CD4-positive, alpha-beta T cell treated with Interleukin-15 for 4 hours (primary cell): Measurements from ENCODE around the gene SYN1.
"Not testable (repeated sequence)": the region's sequence is repeated elsewhere in the genome, so short reads cannot be mapped to it uniquely, and the experiment has no call there.

ENCODE experiments used
- DNase-seq: peaks from one replicate; pipeline ENCODE4 v3.0.0-alpha.2; 2020; ENCODE audit warnings: low spot score

The SYN1 gene

DNA sequence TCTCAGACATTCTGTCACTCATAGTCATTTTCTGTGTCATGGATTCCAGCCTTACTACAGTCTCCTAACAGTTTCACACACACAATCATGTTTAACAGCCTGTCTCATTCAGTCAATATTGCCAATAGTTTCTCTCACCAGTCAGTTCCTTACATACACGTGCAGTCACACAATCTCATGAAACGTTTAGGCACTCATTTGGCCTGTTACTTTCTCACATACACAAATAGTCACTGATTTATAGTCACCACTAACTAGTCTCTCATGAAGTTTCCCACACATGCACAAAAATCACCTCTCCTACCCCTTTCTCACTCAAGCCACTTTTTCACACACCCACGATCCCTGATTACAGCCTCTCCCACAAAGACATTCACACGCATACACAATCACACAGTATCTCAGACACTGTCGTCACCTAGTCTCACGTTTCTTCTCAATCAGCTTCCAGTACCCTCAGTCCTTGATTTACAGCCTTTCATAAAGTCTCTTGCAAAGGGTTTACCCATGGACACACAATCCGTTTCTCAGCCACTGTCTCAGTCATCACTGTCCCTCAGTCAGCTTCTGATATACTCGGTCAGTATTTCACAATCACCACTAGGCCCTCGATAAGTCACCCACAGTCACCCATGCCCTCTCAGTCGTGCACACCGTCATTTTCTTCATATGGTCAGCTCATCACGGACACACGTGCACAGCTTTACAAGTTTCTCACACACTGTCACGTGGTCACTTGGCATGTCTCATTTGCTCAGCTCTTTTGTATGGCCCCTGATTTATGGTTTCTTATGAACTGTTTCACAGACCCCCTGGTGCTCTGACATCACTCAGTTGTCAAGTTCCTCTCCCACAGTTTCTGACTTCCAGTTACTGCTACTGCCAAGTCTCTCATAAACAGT, 14.3 kb upstream of the SYN1 start:
- DNase-seq = no peak

DNA sequence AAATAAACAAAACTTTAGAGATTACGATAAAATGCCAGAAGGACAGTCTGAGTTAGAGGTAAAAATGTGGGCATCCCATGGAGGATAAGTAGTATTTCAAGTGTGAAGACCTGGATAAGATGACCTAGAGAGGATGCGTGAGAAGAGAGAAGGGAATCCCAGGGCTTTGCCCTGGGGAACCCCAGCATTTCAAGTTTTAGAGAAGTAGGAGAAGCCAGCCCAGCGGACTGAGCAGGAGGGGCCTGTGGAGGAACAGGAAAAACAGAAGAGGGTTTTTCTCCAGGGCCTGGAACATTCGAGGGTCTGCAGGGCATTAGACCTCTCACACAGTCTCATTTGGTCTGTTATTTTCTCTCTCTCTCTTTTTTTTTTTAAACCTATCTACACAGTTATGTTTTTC, 13.0 kb upstream of the SYN1 start:
- DNase-seq = no peak

DNA sequence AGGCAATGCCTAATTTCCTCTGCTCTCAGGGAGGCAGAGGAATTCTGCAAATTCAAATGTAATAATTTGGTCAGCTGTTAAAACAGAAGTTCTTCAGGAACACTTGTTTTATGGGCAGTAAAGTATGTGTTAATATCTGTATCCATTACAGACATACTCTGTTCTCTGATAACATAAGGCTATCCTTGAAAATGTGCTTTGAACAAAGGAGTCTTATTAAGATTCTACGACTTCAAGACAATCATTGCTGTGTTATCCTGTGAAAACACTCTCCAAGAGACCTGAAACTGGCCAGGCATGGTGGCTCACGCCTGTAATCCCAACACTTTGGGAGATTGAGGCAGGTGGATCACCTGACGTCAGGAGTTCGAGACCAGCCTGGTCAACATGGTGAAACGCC, 12.0 kb upstream of the SYN1 start:
- DNase-seq = no peak

DNA sequence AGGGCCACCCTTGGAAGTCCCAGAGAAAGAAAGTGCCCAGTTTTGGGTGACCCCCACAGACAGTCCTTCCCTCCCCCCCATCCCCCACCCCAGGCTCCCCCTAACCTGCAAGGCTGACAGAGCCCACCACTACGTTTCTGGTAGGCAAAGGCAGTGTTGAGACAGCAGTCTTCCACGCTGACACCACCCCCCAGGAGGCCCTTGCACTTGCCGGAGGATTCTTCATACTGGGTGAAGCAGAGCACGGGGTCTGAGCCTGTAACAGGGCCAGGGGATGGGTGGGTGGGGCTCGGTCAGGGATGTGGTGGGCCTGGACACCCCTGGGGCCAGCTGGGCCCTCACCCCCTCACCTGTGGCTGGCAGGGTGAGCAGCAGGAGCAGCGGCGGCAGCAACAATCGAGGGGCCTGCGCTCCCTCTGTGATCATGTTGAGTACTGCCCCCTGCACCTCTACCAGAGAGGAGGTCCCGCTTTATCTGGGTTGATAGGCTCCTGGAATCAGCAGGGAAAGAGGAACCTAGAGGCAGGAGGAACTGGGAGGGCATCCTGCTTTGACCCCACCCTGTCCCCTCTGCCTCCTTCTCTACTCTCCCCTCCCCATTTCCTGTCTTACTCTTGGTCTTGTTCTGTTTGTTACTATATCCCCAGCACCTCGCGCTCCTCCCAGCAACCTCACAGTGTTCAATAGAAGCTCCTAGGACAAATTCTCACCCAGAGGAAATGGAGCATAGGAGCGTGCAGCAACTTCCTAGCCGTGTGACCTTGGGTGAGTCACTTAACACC, 10.0 kb upstream of the SYN1 start, which contains the start of gene CFP:
CFP (minus strand) TSS at position 512 of the 782 bp plus-strand sequence; CDS start at position 426, 86 bp downstream.
- no peak for DNase-seq

DNA sequence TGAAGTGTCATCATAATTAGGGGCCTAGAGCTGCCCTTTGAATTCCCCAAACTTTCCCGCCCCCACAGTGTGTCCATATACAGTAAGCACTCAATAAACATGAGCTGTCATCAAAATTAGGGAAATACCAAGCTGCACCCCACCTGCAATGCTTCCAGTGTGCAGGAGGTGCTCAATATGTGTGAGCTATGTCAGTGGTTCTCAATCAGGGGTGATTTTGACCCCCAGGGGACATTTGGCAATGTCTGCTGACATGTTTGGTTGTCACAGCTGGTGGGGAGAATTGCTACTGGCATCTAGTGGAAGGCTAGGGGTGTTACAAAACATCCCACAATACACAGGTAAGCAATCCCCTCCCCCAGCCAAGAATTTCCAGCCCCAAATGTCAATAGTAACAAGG, 9.3 kb upstream of the SYN1 start:
- no peak for DNase-seq

DNA sequence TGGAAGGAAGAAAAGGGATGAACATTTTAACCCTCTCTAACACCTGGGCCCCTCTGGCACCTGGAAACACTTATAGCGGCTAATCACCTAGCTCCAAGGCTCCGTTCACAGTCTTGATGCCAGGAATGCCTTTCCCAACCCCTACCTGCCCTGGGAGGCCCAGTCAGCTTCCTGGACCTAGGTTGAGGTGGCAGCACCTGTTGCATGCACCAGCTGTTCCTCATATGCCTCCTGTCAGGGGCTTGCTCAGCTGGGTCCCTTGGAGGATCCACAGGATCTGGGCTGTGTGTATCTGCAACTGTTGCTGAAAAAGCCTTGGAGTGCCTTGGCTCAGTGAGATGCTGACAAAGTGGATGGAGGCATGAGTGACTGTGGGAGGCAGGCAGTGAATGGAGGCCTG, 5.7 kb upstream of the SYN1 start:
- DNase-seq = no peak

DNA sequence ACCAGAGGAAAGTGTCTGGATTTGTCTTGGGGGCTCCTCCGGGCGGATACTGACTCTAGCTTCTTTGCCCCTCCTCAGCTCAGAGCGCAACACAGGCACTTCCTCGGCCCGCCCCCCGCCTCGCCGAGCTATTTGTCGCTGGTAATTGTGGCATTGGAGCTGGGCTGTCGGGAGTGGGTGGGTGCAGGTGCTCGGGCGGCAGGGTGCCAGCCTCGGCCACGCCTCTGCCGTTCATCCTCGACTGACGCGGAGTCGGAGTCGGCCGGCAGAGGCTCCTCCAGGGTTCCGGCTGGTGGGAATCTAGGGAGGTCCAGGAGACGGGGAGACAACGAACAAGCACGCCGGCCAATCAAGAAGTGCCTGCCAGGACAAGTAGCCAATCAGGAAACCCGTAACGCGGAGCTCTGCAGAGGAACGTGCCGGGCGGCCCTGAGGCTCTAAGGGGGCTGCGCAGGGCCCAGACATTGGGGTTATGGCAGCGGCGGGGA, 3.9 kb upstream of the SYN1 start:
- peak; percentile 39 for DNase-seq

DNA sequence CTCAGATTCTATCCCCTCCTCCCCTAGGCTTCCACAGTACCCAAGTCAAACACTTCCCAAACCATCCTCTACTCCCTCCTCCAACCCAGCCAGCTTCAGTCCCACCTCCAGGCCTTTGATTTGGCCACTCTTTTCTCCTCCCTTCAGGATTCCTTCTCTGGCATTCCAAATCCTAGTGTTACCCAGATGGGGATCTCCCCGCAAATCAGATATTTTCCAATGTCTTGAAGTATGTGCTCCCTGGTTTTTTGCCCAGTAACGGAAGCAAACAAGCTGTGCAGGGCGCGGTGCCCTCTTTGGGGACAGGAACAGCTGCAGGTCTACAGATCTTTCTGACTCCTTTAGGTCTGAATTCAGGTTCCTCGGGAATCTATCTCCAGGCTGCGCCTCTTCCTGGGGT, 2.2 kb upstream of the SYN1 start:
- no peak for DNase-seq

DNA sequence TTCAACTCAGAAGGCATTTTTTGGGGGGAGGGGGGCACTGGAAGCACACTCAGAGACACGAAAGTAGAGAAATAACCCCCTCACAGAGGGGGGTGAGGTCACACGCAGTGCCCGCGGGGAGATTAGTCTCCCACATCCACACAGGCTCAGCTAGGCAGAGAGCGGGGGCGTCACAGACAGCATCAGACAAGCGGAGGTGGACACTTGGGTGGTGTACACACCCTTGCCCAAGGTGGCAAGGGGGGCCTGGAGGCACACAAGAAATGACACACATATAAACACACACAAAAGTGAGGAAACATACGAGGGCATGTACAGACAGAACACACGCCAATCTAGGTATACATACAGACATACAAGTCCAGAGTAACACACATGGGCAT, 637 bp upstream of the SYN1 start:
- no peak for DNase-seq

DNA sequence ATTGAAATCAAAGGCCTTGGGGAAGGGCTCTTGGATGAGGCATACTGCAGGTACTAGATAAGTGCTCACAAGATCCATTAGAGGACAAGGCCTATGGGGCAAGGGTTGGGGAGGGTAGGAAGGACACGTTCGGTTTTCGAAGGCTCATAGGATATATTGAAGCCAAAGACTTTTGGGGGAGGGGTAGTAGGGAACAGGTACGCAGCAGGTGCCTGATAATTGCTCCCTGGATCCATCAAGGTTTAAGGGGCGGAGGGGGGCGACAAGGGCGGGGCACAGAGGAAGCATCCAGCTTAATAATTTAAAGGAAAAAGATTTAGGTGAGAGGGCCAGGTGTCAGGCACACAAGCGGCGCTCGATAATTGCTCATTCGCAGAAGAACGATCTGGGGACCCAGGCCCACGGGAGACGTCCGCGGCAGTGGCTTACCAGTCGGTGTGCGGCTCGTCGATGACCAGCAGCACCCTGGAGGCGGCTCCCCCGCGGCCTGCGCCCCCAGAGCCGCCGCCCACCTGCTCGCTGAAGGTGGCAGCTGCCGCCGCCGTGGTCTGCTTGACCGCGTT, 653 bp downstream of the SYN1 start:
- no peak for DNase-seq

DNA sequence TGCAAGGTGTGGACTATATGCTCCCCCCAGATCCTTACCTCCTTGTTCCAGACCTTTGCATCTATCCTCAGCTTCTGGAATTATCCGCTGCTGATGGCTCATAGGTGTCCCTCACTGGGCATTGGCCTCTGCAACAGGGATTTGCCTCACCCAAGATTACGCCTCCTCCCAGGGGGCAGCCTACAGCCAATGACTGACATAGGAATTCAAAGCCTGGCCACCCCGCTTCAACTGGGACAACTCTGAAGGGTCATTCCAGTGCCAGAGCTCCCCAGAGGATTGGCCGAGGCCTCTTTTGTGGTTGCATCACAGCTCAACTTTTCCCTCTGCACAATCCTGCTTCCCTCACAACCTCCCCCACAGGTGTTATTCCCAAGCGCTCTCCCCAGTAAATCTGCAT, 5.0 kb downstream of the SYN1 start:
- no peak for DNase-seq

DNA sequence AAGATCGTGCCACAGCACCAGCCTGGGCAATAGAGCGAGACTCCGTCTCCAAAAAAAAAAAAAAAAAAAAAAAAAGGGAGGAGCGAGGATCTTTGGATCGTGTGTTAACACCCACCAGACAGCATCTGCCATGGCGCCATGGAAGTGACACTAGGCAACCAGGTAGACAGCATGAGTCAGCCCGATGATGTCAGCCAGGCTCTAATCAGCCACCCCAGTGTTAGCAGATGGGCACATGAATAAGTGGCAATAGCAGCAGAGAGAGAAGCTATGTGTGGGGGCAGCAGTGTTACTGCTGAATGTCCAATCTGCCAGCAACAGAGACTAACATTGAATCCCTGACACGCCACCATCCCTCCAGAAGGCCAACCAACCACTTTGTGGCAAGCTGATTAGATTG, 6.6 kb downstream of the SYN1 start:
- no peak for DNase-seq

DNA sequence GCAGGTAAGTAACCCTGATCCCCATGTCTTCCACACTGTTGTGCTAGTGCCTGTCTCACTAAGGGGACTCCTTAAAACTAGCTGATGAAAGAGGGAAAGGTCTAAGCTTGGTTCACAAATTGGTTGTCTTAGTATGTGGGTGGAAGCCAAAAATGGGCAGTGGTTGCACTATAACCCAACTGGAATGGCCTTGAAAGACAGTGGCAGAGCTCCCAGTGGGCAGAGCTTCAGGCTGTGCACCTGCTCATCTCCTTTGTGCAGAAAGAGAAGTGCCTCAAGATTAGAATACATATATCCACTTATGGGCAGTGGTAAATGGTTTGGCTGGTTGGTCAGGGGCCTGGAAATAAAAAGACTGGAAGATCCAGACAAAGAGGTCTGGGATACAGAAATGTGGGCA, 7.2 kb downstream of the SYN1 start:
- DNase-seq = no peak

DNA sequence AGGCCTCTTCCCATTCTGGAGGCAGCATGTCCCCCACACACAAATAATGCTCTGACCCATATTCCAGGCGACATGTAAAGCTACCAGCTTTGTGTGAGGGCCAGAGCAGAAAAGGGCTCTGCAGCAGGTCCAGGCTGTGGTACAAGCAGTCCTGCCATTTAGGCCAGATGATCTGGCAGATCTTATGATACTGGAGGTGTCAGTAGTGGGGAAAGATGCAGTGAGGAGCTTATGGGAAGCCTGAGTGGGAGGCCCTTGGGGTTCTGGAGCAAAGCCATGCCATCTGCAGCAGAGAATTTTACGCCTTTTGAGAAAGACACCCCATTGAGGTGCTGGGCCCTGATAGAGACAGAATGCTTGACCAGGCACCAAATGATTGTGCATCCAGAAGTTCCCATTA, 7.7 kb downstream of the SYN1 start:
- DNase-seq = no peak

DNA sequence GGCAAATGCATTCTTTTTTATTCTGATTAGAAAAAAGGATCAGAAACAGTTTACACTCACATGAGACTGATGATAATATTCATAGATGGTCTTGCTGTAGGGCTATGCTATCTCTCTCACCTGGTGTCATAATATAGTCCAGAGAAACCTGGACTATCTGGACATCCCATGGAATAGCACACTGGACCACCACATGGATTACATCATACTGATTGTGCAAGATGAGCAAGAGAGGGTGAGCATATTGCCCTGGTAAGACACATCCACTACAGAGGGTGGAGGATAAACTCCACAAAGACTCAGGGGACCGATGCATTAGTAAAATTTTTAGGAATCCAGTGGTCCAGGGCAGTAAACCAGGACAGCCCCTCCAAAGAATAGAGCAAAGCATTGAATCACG, 8.2 kb downstream of the SYN1 start:
- no peak for DNase-seq

DNA sequence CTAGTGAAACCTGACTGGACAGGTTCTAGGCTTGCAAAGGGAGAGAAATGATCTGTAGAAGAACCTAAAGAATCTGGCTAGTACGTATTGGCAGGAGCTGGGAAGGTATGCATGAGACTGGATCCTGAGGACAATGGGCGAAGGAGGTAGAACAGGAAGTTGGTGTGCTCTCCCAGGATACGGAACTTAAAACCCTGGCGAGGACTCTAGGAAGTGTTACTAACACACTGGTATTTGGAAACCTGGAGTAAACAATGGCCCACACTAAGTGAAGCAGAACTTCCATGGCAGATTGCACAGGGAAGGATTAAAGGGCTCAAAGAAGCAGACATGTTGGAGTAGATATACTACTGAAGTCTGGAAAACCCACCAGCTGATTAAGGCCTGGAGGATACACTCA, 9.1 kb downstream of the SYN1 start:
- DNase-seq = no peak

DNA sequence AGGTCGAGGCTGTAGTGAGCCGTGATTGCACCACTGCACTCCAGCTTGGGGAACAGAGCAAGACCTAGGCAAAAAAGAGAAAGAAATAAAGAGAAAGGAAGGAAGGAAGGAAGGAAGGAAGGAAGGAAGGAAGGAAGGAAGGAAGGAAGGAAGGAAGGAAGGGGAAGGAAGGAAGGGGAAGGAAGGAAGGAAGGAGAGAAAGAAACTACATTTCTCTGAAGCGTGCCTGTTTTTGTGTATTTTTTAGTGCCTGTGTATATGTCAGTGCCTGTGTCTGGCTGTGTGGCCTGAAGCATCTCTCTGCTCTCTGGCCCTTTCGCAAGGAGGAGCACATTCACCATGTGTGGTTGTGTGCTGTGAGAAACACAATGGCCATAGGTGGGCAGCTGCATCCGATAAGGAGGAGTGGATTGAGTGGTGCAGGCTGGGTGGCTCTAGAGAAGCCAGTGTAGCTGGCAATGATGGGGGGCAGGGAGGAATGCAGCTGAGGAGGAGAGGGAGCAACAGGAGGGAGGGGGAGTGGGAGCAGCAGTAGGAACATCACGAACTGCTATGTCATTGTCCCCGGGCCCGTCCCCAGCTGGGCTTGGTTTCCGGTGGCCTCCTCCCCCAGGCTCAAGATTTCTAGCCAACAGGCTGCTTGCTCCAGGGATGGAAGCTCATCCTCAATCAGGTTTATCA, 11.4 kb downstream of the SYN1 start:
- no peak for DNase-seq

DNA sequence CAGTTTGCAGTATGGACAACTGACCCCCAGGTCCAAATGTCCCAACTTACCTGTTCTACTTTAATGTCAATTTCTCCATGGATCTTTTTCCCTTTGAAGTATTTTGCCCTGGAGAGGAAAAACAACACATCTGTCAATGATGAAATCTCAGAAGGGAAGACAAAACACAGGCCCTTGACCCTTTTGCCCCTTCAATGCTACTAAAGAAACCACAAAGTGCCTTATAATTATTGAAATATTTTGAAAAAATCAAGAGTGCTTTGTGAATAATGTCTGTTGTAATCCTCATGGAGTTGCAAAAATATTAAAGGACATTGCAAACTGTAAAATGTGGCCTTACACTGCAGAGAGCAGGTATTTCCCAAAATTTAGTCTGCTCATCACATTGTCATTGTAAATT, 12.6 kb downstream of the SYN1 start:
- DNase-seq = no peak

DNA sequence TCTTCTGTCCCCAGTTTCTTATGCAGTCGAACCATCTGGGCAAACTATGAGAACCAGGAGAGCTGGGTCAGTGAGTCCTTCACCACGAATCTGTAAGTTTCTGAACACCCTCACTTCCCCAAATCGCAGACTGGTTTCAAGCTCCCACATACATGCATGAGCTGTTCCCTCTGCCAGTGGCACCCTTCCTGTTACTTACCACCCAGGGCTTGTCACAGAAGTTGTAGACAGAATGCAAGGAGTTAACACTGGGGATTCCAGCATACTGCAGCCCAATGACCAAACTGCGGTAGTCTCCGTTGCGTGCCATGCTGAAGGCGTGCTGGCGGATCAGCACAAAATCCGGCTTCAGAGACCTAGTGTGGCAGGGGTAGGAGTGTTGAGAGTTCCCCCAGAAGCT, 14.6 kb downstream of the SYN1 start:
- DNase-seq = no peak

DNA sequence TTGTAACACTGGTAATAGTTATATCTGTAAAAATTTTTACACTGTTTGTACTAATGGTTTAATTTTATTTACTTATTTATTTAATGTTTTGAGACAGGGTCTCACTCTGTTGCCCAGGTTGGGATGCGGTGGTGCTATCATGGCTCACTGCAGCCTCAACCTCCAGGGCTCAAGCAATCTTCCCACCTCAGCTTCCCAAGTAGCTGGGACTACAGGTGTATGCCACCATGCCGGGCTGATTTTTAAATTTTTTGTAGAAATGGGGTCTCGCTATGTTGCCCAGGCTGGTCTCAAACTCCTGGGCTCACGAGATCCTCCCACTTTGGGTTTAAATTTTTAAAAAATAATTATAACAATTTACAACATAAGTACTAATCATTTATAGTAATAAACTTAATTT, 16.5 kb downstream of the SYN1 start:
- DNase-seq = not testable (repeated sequence)

DNA sequence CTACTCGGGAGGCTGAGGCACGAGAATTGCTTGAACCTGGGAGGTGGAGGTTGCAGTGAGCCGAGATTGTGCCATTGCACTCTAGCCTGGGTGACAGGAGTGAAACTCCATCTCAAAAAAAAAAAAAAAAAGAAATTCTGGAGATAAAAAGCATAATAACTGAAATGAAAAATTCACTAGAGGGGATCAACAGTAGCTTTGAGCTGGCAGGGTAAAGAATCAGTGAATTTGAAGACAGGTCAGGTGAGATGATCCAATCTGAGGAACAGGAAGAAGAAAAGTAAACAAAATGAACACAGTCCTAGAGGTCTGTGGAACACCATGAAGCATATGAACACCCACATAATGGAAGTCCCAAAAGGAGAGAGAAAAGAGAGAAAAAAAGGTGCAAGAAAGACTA, 22.4 kb downstream of the SYN1 start:
- no peak for DNase-seq

DNA sequence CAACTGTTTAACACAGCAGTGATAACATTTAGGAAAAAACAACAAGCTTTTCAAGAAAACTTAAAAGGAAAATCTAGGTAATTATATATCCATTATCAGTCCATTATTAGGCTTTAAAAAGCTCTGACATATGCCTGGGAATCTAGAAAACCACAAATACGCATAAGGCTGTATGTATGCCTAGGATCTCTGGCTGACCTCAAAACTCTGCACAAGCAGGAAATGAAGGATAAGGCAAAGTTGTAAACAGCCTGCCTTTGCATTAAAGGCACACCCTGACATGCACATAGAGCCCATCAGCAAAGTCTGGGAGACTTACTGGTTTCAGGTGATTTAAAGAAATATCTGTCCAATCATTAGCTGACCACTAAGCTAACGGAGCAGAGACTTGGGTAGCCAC, 23.4 kb downstream of the SYN1 start:
- DNase-seq = no peak
